GM23248 (cell line): ENCODE measurements around the gene ASIC1. TPM values are rescaled to one million over a fixed set of nuclear protein-coding genes. Genes with fewer than 3 reads are reported as not detected.

Experiments used
- DNase-seq: peaks from one replicate; pipeline ENCODE4 v3.0.0-alpha.2; 2015
- H2AFZ ChIP-seq: fragments of 200-600 bp; sonication (generic); 2 replicates; pipeline ENCODE4 v1.6.1; 2016; ENCODE audit warnings: antibody characterized with exemption
- H3F3A ChIP-seq: fragments of 200-600 bp; sonication (generic); 2 replicates; pipeline ENCODE4 v1.6.1; 2016; ENCODE audit warnings: mild to moderate bottlenecking, antibody characterized with exemption, mixed run types; ENCODE audit not compliant: insufficient read depth
- H3K27ac ChIP-seq: fragments of 200-600 bp; sonication (generic); 2 replicates; pipeline ENCODE4 v1.5.1; 2016; ENCODE audit warnings: mild to moderate bottlenecking
- H3K27me3 ChIP-seq: fragments of 200-600 bp; sonication (generic); replicated peaks from 2 replicates; pipeline ENCODE4 v1.6.1; 2016; ENCODE audit warnings: mild to moderate bottlenecking; ENCODE audit not compliant: insufficient read depth
- H3K36me3 ChIP-seq: fragments of 200-600 bp; sonication (generic); 2 replicates; pipeline ENCODE4 v1.6.1; 2016; ENCODE audit warnings: low read depth, mild to moderate bottlenecking
- H3K4me1 ChIP-seq: fragments of 200-600 bp; sonication (generic); 2 replicates; pipeline ENCODE4 v1.6.1; 2016; ENCODE audit warnings: mild to moderate bottlenecking; ENCODE audit not compliant: insufficient read depth
- H3K4me2 ChIP-seq: fragments of 200-600 bp; sonication (generic); one replicate; pipeline ENCODE4 v1.6.1; 2016; ENCODE audit warnings: mild to moderate bottlenecking; ENCODE audit not compliant: unreplicated experiment
- H3K4me3 ChIP-seq: fragments of 200-600 bp; sonication (generic); 2 replicates; pipeline ENCODE4 v1.5.1; 2016; ENCODE audit warnings: mild to moderate bottlenecking
- H3K79me2 ChIP-seq: fragments of 200-600 bp; sonication (generic); 2 replicates; pipeline ENCODE4 v1.6.1; 2016; ENCODE audit warnings: mild to moderate bottlenecking; ENCODE audit not compliant: insufficient read depth
- H3K9ac ChIP-seq: fragments of 200-600 bp; sonication (generic); 2 replicates; pipeline ENCODE4 v1.6.1; 2016; ENCODE audit warnings: mild to moderate bottlenecking
- H3K9me2 ChIP-seq: fragments of 200-600 bp; sonication (generic); 2 replicates; pipeline ENCODE4 v1.6.1; 2016; ENCODE audit warnings: mixed run types, mild to moderate bottlenecking, moderate library complexity; ENCODE audit not compliant: insufficient read depth
- H3K9me3 ChIP-seq: fragments of 200-600 bp; sonication (generic); one replicate; pipeline ENCODE4 v1.6.1; 2017; ENCODE audit warnings: low read depth
- H4K20me1 ChIP-seq: fragments of 200-600 bp; sonication (generic); 2 replicates; pipeline ENCODE4 v1.6.0; 2016; ENCODE audit not compliant: insufficient read depth
- EZH2 ChIP-seq: fragments of 200-600 bp; sonication (generic); IDR thresholded peaks from 2 replicates; pipeline ENCODE4 v1.6.1; 2018; ENCODE audit warnings: antibody characterized with exemption, mild to moderate bottlenecking; ENCODE audit not compliant: insufficient read depth, poor library complexity, severe bottlenecking
- EZH2phosphoT487 ChIP-seq: fragments of 200-600 bp; sonication (generic); IDR thresholded peaks from 2 replicates; pipeline ENCODE4 v1.6.1; 2018; ENCODE audit warnings: antibody characterized with exemption, moderate library complexity, mild to moderate bottlenecking, low read depth; ENCODE audit not compliant: insufficient read depth
- WGBS, 2 experiments: methylation state at CpG; one replicate each; pipeline ENCODE4 v1.1.6; 2015 to 2017; ENCODE audit warnings: low lambda C conversion rate in 2 of 2, low coverage in 1 of 2; ENCODE audit errors: missing lambda C conversion rate in 2 of 2; 5-methylcytosine and 5-hydroxymethylcytosine counted together
- in situ Hi-C: fragments of 300-500 bp; cut with MboI; formaldehyde crosslinking; loops from 2 replicates; pipeline ENCODE4 v1.15.0; 2020
- polyA plus RNA-seq: library from polyadenylated mRNA; unstranded; fragments of >200 nt; fragmentation: Nextera tagmentation; extraction: Ambion mirVana; gene quantifications from 2 replicates; pipeline ENCODE4 v1.2.1, GENCODE V29; 2016
- total RNA-seq: library from RNA; depleted of rRNA; stranded (reverse); fragments of >200 nt; shearing (Covaris generic); gene quantifications from 2 replicates; pipeline ENCODE4 v1.2.3, GENCODE V29; 2014; rRNA removed

The ASIC1 gene
- total RNA-seq (0.13 and 1.9 TPM in 2 replicates), polyA plus RNA-seq (0.95 and 1.4 TPM in 2 replicates)

DNA sequence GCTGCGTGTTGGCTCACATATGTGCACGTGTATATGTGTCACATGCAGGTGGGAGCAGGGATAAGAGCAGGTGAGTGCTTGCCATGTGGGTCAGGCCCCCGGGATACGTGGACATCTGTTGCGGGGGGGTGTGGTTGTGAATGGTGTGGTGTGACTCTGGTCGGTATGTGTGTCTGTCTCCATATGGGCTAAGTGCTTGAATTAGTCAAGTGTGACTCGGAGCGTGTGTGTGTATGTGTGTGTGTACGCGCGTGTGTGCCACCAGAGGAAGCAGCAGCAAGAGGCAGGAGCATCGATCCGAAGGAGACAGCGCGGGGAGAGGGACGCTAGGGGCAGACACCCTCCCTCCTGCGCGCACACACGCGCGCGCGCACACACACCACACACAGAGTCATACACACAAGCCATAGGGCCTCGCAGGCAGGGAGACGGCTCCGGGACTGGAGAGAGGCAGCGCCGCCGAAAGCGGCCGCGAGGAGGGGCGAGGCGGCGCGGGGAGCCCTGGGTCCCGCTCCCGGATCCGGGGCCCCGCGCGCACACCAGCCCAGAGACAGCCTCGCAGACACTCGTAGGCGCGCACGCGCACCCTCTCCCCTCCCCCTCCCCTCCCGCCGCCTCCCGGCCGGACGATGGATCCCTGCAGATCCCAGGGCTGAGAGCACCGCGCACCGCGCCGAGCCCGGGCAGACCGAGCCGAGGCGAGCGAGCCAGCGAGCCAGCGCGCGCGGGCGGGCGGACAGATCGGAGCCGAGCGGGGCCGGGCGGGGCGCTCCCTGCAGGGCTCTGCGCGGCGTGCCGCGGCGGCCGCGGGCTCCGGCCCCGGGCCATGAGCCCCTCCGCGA is at the start of gene ASIC1:
TSS of gene ASIC1 (plus strand) at position 597 of the 842 bp plus-strand sequence. CDS start 1,171 bp downstream, outside the sequence.
- no peaks in the 10 kb centered on the region for H4K20me1 ChIP-seq

DNA sequence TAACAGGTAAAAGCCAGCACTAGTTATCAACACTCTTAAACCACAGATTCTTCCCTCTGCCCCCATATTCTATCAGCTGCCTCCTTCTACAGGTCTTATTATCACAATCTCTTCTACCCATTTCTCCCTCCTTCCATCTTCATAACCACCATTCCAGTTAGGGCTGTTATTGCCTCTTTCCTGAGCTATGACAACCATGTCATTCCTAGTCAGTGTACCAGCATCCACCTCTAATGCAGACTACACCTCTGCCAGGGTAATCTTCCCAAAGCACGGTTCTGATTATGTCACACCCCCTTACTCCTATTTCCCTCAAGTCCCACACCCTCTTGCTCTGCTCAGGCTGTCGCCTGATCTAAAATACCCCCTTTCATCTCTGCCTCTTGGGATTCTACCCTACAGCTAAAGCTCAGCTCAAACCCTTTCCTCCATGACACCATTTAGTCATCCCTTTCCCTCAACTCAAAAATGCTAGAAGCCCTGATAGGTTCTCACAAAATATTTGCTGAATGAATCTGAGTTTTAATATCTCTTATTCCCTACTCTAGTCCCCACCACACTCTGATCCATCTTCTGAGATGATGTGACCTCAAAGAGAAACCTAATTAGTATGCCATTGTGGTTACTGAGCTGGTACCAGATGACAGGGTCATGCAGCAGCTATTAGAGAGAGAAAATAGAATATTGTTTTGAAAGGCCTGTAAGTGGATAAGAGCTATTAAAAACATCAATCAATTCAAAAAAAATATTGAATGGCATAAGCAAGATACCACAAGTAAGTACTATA is 43.8 kb upstream of the ASIC1 start:
- Histone ChIP-seq H3F3A (peaks cover 7% of the 10 kb centered on the region; the same call in 1 of the 2 replicates), H3K4me2 (no peak overlapping the region), H3K27me3 (no peaks in the 10 kb centered on the region), H3K9me2 (no peaks in the 10 kb centered on the region), H3K4me3 (no peak overlapping the region), H3K4me1 (peaks cover 14% of the 10 kb centered on the region), H3K27ac (no peak overlapping the region), H2AFZ (no peak overlapping the region), H3K9me3 (no peaks in the 10 kb centered on the region), H3K9ac (no peak overlapping the region), H3K36me3 (no peaks in the 10 kb centered on the region), H3K79me2 (peaks cover 100% of the 10 kb centered on the region), H4K20me1 (no peaks in the 10 kb centered on the region)
- no peak for DNase-seq
- no peak for TF ChIP-seq EZH2phosphoT487
- TF ChIP-seq EZH2: no peak
- in situ Hi-C loops: no loop called here
- 76 to 82% methylated on average over 2 of the region's 2 CpGs for WGBS, 2 experiments

More for the DNA sequence above, at the start of gene ASIC1:
- Histone ChIP-seq H3K27me3 (peaks cover 3% of the 10 kb centered on the region; the same call in 1 of the 2 replicates), H3K9me2 (no peaks in the 10 kb centered on the region), H3K4me1 (no peaks in the 10 kb centered on the region), H3K9me3 (no peaks in the 10 kb centered on the region), H3K79me2 (no peaks in the 10 kb centered on the region), H3K27ac (no peak within 1 kb of the TSS), H3K36me3 (no peaks in the 10 kb centered on the region), H3K4me3 (peak within 1 kb of the TSS; percentile 75), H3K9ac (peak within 1 kb of the TSS; percentile 50), H3F3A (no peaks in the 10 kb centered on the region; the same call in 1 of the 2 replicates), H3K4me2 (peak within 1 kb of the TSS; percentile 79), H2AFZ (peak within 1 kb of the TSS; percentile 76)
- peak; percentile 81 for DNase-seq
- WGBS, 2 experiments: 4 to 6% methylated on average over 36 to 60 of the region's 88 CpGs
- no peak for TF ChIP-seq EZH2phosphoT487
- TF ChIP-seq EZH2: no peak
- in situ Hi-C loops: loop anchor here (5.0 to 25.0 kb wide), 3 partner anchors 90 to 282 kb away; no protein-coding TSS in a partner anchor

DNA sequence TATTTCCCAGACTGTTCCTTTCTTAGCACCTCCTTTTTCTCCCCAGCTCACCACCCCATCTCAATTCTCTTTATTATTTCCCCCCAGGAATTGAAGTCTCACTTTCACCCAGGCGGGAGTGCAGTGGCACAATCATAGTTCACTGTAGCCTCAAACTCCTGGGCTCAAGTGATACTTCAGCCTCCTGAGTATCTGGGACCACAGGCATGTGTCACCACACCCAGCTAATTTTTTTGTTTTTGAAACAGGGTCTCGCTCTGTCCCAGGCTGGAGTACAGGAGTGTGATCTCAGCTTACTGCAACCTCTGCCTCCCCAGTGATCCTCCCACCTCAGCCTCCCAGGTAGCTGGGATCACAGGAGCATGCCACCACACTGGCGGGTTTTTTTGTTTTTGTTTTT is 43.1 kb upstream of the ASIC1 start:
- peaks cover 14% of the 10 kb centered on the region for H3K4me1 ChIP-seq
- H3K36me3 ChIP-seq: no peaks in the 10 kb centered on the region
- no peak overlapping the region for H2AFZ ChIP-seq
- no peak overlapping the region for H3K9ac ChIP-seq
- H3K4me3 ChIP-seq: no peak overlapping the region
- H3K27ac ChIP-seq: no peak overlapping the region
- no peaks in the 10 kb centered on the region for H3K9me3 ChIP-seq
- H3K79me2 ChIP-seq: peaks cover 100% of the 10 kb centered on the region
- H3K9me2 ChIP-seq: no peaks in the 10 kb centered on the region
- TF ChIP-seq EZH2phosphoT487: no peak
- TF ChIP-seq EZH2: no peak
- H4K20me1 ChIP-seq: no peaks in the 10 kb centered on the region
- H3F3A ChIP-seq: peaks cover 7% of the 10 kb centered on the region; the same call in 1 of the 2 replicates
- 93 to 97% methylated on average over 3 of the region's 3 CpGs for WGBS, 2 experiments
- DNase-seq: no peak
- in situ Hi-C loops: no loop called here
- H3K27me3 ChIP-seq: no peaks in the 10 kb centered on the region
- no peak overlapping the region for H3K4me2 ChIP-seq
